HFFc6 (cell line): ENCODE measurements around the gene TMLHE. TPM values are rescaled to one million over a fixed set of nuclear protein-coding genes. Genes with fewer than 3 reads are reported as not detected.

Experiments
- DNase-seq: peaks from one replicate; pipeline ENCODE4 v3.0.0-alpha.2; 2018
- H3K27ac Mint-ChIP-seq: 2 replicates; pipeline ENCODE4 v1.8.0; 2020; ENCODE audit warnings: mild to moderate bottlenecking, mixed read lengths
- H3K27me3 Mint-ChIP-seq: 2 replicates; pipeline ENCODE4 v1.8.0; 2021; ENCODE audit warnings: mild to moderate bottlenecking, moderate library complexity, mixed read lengths; ENCODE audit not compliant: insufficient read depth
- H3K36me3 Mint-ChIP-seq: 2 replicates; pipeline ENCODE4 v1.8.0; 2021; ENCODE audit warnings: low read depth, mixed read lengths
- H3K4me1 Mint-ChIP-seq: 2 replicates; pipeline ENCODE4 v1.8.0; 2020; ENCODE audit warnings: low read depth, mixed read lengths
- H3K4me3 Mint-ChIP-seq: 2 replicates; pipeline ENCODE4 v1.8.0; 2020; ENCODE audit warnings: mild to moderate bottlenecking, moderate library complexity, mixed read lengths
- H3K9me3 Mint-ChIP-seq: 2 replicates; pipeline ENCODE4 v1.8.0; 2020; ENCODE audit warnings: mild to moderate bottlenecking, mixed read lengths
- microRNA-seq: library from miRNA; unstranded; fragments of <30 nt; microRNA quantifications from one replicate; pipeline ENCODE4, GENCODE V29; 2019
- total RNA-seq, 6 experiments: library from RNA; stranded (reverse); fragmentation: NEBNext Ultra II Directional; extraction: Animal tissue kit (Norgen Biotek cat#: 25700); gene quantifications; 2 replicates in 1 of 6; 3 replicates in 5 of 6; pipeline ENCODE4 v1.2.3, GENCODE V29; 2021
- TF ChIP-seq, protein P1 (sequence below): fragments of 200-600 bp; sonication (generic); IDR thresholded peaks from 2 replicates; pipeline ENCODE4 v1.5.0; 2021; ENCODE audit warnings: antibody characterized with exemption, mild to moderate bottlenecking

Gene TMLHE
- total RNA-seq, 6 experiments from 2014 or later: 12.2 to 15.7 (median 13.2) TPM

DNA sequence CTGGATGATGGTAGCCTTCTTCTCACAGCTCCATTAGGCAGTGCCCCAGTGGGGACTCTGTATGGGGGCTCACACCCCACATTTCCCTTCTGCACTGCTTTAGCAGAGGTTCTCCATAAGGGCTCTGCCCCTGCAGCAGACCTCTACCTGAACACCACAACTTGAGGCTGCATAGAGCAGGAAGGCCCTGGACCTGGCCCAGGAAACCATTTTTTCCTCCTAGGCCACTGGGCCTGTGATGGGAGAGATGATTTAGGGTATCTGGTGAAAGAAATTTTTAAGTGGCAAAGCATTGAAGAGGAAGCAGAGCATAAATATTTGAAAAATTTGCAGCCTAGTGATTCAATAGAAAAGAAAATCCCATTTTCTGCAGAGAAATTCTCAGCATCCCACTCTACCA, 171.7 kb downstream of the TMLHE start:
- TF ChIP-seq, protein P1, sequence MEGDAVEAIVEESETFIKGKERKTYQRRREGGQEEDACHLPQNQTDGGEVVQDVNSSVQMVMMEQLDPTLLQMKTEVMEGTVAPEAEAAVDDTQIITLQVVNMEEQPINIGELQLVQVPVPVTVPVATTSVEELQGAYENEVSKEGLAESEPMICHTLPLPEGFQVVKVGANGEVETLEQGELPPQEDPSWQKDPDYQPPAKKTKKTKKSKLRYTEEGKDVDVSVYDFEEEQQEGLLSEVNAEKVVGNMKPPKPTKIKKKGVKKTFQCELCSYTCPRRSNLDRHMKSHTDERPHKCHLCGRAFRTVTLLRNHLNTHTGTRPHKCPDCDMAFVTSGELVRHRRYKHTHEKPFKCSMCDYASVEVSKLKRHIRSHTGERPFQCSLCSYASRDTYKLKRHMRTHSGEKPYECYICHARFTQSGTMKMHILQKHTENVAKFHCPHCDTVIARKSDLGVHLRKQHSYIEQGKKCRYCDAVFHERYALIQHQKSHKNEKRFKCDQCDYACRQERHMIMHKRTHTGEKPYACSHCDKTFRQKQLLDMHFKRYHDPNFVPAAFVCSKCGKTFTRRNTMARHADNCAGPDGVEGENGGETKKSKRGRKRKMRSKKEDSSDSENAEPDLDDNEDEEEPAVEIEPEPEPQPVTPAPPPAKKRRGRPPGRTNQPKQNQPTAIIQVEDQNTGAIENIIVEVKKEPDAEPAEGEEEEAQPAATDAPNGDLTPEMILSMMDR: no peak
- Mint-ChIP-seq H3K36me3 (no peaks in the 10 kb centered on the region), H3K9me3 (peaks cover 26% of the 10 kb centered on the region), H3K27me3 (no peaks in the 10 kb centered on the region), H3K4me3 (no peak overlapping the region), H3K27ac (no peak overlapping the region), H3K4me1 (no peaks in the 10 kb centered on the region)
- DNase-seq: no peak

Small RNA genes lying within 50 kb of the gene (microRNA-seq; reads per million reads assigned to microRNA genes)
- not detected for gene MIR1184-3

Other genes with a start within 250 kb of the TMLHE start
- gene F8A2, start 230.9 kb downstream of the TMLHE start, total RNA-seq: not detected
- 10 to 100 TPM; 10.2 to 14.8 (median 12.9) TPM for gene F8A3, start 154.3 kb downstream of the TMLHE start, total RNA-seq
- under 1 TPM; 0.25 to 0.55 (median 0.33) TPM for gene SPRY3, start 366 bp downstream of the TMLHE start, total RNA-seq